Measurements from ENCODE around the gene MOGAT2.
"Not testable (repeated sequence)": the region's sequence is repeated elsewhere in the genome, so short reads cannot be mapped to it uniquely, and the experiment has no call there.

Gene MOGAT2

DNA sequence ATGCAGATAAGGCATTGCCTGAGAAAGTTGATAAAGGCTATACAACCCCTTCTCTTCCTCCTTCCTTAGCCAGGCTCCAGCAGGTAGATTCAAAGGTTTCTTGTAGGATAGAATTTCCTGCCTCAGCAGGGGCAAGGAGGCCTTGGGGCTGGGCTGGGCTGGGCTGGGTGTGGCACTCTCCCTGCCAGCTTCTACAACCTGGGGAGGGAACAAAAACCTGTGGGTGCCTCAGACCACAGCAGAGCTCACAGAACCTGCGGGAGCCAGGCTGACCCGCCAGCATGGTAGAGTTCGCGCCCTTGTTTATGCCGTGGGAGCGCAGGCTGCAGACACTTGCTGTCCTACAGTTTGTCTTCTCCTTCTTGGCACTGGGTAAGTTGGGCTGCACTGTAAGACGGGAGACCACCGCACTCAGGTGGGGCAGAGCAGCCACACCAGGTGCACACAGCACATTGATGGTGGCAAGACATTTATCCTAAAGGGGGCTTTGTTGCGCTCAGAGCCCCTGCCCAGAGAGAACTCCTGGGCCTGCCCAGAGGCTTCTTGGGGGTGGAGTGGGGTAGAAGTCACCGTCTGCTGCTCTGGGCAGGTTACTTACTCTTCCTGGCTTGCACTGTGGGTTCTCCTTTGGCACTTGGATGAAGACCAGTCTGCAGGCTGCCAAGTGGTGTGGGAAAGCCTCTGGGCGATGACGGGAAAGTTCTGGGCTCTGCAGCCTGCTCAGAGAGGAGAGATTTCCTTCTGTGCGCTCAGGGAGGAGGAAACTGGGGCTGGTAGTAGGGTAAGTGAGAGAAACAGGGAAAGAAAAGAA lies at the start of gene MOGAT2:
MOGAT2 (plus strand) TSS at position 231 of the 811 bp plus-strand sequence; CDS start at position 282, 51 bp downstream.
- DNase-seq (ENCODE audit: insufficient read length, low spot score) (no peak), FAIRE-seq (no peak)
- no peak for TF ChIP-seq POLR2A (IDR thresholded peaks at IDR 0.05; ENCODE audit: low read depth, low read length)

DNA sequence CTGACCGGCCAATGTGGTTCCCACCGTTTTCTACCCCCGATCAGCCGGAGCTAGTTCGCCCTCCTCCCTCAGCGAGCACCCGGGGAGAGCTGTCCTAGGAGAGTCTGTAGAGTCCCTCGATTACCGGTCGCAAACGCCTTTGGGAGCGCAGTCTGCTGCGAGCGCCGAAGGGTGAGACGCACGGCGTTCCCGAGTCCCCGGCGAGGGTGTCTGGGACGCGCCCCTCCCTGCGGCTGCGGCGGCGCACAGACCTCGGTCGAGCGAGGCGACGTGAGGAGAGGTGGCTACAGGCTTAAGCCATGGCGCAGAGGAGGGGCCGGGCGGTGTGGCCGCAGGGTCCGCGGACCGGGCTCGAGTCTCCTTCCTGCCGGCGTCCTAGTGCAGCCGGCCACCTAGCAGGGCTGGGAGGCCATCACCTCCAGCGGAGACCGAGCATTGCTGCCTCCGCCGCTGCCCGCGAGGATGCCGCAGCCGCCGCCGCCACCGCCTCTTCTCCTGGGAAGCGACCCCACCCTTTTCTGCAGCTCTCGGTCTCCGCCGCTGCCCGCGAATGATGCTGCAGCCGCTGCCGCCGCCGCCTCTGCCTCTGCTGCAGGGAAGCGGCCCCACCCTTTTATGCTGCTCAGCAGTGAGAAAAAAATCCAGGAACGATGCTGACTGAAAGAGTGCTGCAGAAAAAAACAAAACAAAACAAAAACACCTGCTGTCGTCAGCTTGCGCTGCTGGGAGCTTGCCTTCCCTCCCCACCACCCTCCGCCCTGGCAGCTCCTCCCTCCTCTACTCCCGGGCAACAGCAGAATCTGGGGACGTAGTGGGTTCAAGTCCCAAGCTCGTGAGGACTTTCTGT lies 49.0 kb upstream of the MOGAT2 start, which contains the start of gene MAP6:
MAP6 (minus strand) TSS at position 588 of the 847 bp plus-strand sequence. CDS start 669 bp downstream, outside the sequence.
- no peak for DNase-seq (ENCODE audit: insufficient read length, low spot score)
- no peak for FAIRE-seq
- no peak for TF ChIP-seq POLR2A (IDR thresholded peaks at IDR 0.05; ENCODE audit: low read depth, low read length)

DNA sequence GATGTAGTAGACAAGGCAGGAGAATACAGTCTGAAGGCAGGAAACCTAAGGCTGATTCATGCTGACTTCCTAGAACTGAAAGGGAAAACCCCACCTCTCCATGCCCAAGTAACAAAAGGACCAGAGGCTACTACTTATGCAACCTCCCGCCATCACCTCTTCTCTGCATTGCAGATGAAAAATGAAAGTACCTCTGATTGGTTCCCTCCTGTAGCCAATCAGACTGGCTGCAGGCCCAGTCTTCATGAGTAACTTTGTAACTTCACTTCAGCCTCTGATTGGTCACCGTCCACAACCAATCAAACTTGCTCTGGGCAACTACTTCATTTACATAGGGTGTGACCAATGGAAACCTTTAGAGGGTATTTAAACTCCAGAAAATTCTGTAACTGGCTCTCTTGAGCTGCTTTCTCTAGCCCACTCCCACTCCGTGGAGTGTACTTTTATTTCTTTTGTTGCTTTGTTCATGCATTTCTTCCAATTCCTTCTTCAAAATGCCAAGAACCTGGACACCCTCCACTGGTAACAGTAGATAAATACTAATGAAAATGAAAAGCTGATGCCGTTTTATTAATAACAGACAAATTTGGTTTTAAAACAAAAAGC lies 43.6 kb upstream of the MOGAT2 start:
- DNase-seq (ENCODE audit: insufficient read length, low spot score): peak; percentile 42
- no peak for TF ChIP-seq POLR2A (IDR thresholded peaks at IDR 0.05; ENCODE audit: low read depth, low read length)
- peak; percentile 77 for FAIRE-seq

DNA sequence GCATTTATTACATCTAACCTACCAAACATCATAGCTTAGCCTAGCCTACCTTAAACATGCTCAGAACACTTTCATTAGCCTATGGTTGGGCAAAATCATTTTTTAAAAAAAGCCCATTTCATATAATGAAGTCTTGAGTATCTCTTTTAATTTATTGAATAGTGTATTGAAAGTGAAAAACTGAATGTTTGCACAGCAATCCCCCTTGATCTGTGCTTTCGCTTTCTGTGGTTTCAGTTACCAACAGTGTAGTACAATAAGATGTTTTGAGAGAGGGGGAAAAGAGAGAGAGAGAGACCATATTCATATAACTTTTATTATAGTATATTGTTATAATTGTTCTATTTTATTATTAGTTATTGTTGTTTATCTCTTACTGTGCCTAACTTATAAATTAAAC lies 40.4 kb upstream of the MOGAT2 start:
- no peak for DNase-seq (ENCODE audit: insufficient read length, low spot score)
- TF ChIP-seq POLR2A (IDR thresholded peaks at IDR 0.05; ENCODE audit: low read depth, low read length): no peak
- FAIRE-seq: no peak

DNA sequence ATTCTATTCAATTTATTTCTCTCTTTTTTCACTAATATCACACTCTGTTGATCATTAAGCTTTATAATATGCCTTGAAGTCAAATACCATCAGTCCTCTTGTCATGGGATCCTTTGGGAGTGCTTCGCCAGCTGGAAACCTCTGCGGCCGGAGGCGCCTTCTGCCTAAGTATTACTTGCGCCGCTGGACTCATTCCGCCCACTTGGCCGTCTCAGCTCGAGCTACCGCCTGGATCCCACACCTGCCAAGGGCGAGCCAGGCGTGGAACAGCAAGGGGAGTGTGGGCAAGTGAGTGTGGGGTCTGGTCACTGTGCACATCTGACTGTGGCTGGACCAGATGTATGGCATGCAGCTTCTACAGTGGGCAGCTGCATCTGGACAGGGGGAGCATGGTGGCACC lies 39.7 kb upstream of the MOGAT2 start:
- FAIRE-seq (no peak), DNase-seq (ENCODE audit: insufficient read length, low spot score) (no peak)
- TF ChIP-seq POLR2A (IDR thresholded peaks at IDR 0.05; ENCODE audit: low read depth, low read length): no peak

DNA sequence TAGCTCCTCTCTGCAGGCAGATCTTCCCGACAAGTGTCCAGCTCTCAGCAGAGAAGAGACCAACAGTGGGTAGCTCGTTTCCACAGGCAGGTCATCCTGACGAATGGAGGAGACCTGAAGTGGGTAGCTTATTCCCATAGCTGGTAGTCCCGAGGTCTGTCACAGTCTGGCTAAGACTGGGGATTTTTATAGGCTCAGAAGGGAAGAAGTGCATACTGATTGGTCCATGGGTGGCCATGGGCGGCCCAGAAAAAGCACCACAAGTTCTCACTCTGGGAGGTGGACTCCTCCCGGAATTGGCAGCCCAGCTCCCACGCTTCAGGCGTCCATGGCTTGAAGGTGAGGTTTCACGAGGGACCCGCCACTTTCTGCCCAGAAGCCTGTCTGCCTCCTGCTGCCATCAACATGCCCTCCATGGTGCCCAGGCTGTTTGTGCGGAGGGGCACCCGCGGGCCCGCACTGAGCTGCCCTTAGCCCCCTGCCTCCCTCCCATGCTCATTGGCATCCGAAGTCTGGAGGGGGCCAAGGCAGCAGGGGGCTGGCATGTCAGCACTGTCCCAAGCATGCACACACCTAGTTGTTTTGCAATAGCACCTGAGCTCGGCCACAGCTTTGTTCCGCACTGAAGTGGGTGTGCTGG lies 38.9 kb upstream of the MOGAT2 start:
- FAIRE-seq (no peak), DNase-seq (ENCODE audit: insufficient read length, low spot score) (no peak)
- TF ChIP-seq POLR2A (IDR thresholded peaks at IDR 0.05; ENCODE audit: low read depth, low read length): no peak

DNA sequence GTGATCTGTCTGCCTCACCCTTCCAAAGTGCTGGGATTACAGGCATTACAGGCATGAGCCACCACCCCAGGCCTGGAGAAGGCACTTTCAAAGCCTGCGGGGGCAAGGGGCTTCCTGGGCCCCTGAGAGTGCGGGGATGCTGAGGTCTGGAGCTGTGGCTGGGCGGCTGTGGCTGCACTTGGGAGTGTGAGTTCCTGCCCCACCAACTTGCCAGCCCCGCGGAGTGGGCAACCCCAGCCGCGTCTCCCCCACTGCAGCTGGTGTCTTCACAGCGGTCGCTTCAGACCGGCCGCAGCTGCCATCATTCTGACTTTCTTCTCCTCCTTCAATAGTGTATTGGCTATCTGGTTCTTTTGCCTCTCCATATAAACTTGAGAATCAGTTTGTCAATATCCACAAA lies 38.1 kb upstream of the MOGAT2 start:
- FAIRE-seq: no peak
- no peak for TF ChIP-seq POLR2A (IDR thresholded peaks at IDR 0.05; ENCODE audit: low read depth, low read length)
- DNase-seq (ENCODE audit: insufficient read length, low spot score): no peak

DNA sequence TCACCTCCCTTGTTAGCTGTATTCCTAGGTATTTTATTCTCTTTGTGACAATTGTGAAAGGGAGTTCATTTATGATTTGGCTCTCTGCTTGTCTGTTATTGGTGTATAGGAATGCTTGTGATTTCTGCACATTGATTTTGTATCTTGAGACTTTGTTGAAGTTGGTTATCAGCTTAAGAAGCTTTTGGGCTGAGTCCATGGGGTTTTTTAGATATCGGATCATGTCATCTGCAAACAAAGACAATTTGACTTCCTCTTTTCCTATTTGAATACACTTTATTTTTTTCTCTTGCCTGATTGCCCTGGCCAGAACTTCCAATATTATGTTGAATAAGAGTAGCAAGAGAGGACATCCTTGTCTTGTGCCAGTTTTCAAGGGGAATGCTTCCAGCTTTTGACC lies 33.8 kb upstream of the MOGAT2 start:
- not testable (repeated sequence) for FAIRE-seq; DNase-seq (ENCODE audit: insufficient read length, low spot score)

DNA sequence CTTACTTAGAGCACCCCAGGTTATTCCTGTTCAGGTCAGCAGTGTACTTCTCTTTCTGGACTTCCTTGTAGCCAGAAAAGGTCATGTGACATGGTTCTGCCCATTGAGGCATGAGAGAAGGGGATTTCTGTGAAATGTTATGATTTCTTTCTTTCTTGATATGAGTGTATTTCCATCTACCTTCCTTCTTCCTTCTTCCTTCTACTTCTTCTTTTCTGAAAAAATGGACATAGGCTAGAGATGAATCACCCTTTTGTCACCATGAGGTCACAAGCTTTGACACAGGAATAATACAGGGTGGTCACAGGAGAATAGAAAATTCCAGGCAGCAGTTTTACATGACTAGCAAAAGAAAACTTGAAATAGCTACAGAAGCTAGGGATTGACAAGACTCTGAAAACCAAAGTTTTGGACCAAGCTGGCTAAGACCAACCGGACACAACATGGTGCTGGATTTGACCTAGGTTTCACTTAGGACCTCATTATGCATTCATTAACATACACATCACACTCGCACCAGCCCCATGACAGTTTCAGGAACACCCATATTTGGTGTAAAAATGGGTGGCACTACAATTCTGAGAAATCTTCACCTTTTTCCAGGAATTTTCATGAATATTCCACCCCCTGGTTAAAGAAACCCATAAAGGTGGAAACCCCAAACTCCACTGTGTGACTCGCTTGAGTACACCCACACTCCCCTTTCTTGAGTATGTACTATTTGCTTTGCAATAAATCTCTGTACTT lies 27.6 kb upstream of the MOGAT2 start:
- FAIRE-seq (no peak), DNase-seq (ENCODE audit: insufficient read length, low spot score) (no peak)
- TF ChIP-seq POLR2A (IDR thresholded peaks at IDR 0.05; ENCODE audit: low read depth, low read length): no peak

DNA sequence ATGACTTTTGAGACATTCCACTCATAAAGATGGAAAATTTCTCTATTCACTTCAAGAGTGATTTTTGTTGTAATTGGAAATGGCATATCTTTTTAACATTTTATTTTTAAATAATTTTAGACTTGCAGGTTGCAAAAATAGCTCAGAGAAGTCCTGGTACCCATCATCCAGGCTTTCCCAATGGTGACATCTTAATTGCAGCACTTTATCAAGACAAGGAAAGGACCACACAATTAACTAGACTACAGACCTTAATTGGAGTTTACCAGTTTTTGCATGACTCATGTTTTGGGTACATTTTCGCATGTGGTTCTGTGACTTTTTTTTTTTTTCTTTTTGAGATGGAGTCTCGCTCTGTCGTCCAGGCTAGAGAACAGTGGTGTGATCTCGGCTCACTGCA lies 25.8 kb upstream of the MOGAT2 start:
- no peak for DNase-seq (ENCODE audit: insufficient read length, low spot score)
- FAIRE-seq: no peak
- TF ChIP-seq POLR2A (IDR thresholded peaks at IDR 0.05; ENCODE audit: low read depth, low read length): no peak

DNA sequence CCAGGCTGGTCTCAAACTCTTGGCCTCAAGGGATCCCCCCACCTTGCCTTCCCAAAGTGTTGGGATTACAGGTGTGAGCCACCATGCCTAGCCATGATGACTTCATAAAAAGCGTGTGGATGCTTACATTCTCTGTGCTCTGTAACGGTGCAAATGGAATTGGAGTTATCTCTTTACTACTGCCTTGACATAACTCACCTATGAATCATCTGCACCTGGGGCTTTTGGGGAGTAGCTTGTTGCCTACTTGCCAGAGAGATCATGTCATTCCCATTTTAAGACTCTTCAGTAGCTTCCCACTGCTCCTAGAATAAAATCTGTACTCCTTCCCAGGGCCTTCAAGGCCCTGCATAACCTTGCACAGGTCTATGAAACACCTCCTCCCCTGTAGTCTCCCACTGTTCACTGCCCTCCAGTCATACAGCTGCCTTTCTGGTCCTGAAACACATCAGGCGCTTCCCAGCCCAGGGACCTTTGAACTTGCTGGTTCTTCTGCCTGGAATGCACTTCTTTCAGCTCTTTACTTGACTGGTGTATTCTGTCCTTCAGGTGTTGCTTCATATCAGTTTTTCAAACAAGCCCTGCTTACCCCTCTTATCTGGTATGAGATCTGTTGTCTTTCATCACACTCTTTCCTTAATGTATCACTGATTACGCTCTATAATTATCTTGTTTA lies 19.6 kb upstream of the MOGAT2 start:
- no peak for DNase-seq (ENCODE audit: insufficient read length, low spot score)
- TF ChIP-seq POLR2A (IDR thresholded peaks at IDR 0.05; ENCODE audit: low read depth, low read length): no peak
- FAIRE-seq: no peak

DNA sequence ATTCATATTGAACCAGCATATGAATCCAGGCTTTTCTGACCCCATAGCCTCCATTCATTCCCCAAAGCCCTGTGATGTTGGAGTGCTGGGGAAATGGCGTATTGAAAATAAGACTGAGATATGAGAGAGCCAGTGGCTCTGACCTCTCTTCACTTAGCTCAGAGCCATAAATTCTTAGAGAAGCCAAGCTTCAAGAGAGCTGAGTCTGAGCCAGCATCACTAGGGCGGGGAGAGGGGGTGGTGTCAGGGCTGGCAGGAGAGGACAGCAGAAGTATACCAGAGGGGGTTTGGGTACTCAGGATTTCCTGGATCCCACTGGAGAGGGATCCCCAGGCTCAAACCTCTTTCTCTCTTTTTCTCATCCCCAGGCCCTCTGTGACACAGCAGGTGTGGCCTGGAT lies 16.7 kb upstream of the MOGAT2 start:
- DNase-seq (ENCODE audit: insufficient read length, low spot score) (no peak), FAIRE-seq (no peak)
- TF ChIP-seq POLR2A (IDR thresholded peaks at IDR 0.05; ENCODE audit: low read depth, low read length): no peak
